GM12865 (cell line): ENCODE measurements around the gene GAR1.

Experiments
- DNase-seq: peaks from one replicate; pipeline ENCODE4 v3.0.0; 2010; ENCODE audit warnings: low read depth
- H3K4me3 ChIP-seq: 2 replicates; pipeline ENCODE4 v1.5.1; 2011; ENCODE audit warnings: mild to moderate bottlenecking, low read depth, low read length, control low read depth
- CTCF ChIP-seq: IDR thresholded peaks from 2 replicates; pipeline ENCODE4 v1.5.1; 2011; ENCODE audit warnings: low read length, control low read depth, low read depth, inconsistent platforms; ENCODE audit not compliant: insufficient read depth; ENCODE audit errors: missing control alignments

GAR1 gene

GRCh38 chr4:109816894-109817293, 1.3 kb downstream of the GAR1 start:
- no peak for TF ChIP-seq CTCF
- peak overlapping the region; percentile 67 for H3K4me3 ChIP-seq
- DNase-seq, result peak; percentile 4

DNA sequence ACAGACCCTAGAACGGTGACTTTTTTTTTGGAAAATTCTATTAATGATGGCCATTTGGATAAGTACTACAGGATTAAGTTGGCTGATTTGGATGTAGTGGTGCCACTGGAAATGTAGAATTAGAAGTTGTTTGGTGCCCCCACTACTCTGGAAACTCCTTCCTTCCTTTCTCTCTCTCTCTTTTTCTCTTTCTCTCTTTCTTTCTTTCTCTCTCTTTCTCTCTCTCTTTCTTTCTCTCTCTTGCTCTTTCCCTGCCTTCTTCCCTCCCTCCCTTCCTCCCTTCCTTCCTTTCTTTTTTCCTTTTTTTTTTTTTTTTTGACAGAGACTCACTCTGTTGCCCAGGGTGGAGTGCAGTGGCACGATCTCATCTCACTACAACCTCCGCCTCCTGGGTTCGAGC, 2.7 kb downstream of the GAR1 start:
- H3K4me3 ChIP-seq, result no peak overlapping the region
- no peak for TF ChIP-seq CTCF
- DNase-seq, result no peak

DNA sequence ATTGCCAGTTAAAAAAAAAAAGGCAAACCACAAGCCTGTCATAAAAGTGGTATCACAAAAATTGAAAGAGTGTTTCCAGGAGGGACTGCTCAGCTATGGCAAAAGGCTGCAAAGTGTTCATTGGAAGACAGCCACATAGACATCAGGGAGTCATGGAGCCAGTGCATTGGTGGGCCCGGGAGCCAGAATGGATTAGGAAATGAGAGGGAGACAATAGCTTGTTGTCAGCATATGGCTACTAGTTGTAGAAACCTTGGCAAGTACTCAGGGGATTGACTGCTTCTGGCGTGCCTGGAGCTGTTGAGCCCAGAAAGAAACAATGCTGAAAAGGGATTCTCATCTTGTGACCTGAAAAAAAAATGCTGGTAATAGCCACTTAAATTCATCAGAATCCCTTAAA, 5.0 kb downstream of the GAR1 start:
- H3K4me3 ChIP-seq, result no peak overlapping the region
- TF ChIP-seq CTCF, result no peak
- DNase-seq, result no peak

GRCh38 chr4:109821185-109821584, 5.6 kb downstream of the GAR1 start:
- TF ChIP-seq CTCF, result no peak
- no peak for DNase-seq
- H3K4me3 ChIP-seq, result no peak overlapping the region

DNA sequence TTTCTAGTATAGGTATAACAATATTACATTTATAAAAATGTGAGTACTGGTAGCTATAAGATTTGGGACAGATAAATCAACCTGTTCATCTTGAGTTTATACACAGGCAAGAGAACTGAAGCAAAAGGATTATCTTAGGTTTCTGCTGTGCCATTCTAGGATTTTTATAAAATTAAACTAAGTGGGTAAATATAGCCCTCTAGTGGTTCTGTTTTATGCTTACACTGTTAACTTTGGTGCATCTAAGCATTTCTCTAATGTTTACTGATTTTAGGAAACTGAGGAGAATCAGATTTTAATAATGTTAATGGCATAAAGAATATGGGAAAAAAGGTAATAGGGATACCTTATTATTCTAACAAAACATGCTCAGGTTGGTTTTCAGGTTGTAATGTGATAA, 11.2 kb downstream of the GAR1 start:
- peak; percentile 13 for DNase-seq
- peak; percentile 36 for TF ChIP-seq CTCF
- H3K4me3 ChIP-seq, result no peak overlapping the region

- H3K4me3 ChIP-seq, result no peak within 1 kb of the TSS
- no peak for TF ChIP-seq CTCF
- DNase-seq, result no peak
Observed at GRCh38 chr4:109827672-109828071, 12.1 kb downstream of the GAR1 start, which contains the start of gene RRH. TSS of gene RRH (plus strand) at chr4:109827972. CDS start at chr4:109828028, 56 bp downstream.

DNA sequence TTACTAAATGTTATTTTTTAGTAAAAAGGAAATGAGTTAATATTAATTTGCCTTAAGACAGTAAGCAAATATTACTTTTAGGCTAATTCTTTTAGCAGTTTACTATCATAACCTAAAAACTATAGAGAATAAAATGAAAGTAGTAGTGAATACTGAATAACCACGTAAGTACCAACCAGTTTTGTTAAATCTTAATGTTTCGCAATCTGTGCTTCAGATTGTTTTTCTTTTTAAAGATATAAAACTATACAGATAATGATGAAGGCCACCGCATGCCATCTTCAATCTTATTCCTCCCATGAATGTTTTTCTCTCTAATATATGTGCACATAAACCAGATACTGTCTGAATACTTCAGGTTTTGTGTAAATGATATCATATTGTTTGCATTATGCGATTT, 18.2 kb downstream of the GAR1 start:
- DNase-seq, result no peak
- TF ChIP-seq CTCF, result no peak
- H3K4me3 ChIP-seq, result no peak overlapping the region
